Measurements from ENCODE around the gene AP5M1.
"Not testable (repeated sequence)": the region's sequence is repeated elsewhere in the genome, so short reads cannot be mapped to it uniquely, and the experiment has no call there.

AP5M1 gene

GRCh38 chr14:57326253-57326652 is 57.5 kb downstream of the AP5M1 start:
- no peaks in the 10 kb centered on the region for H3K4me1 ChIP-seq (ENCODE audit: control insufficient read depth, insufficient read depth, low read length)
- no peak overlapping the region for H3K9ac ChIP-seq (ENCODE audit: low read depth, low read length)
- H3K9me3 ChIP-seq (ENCODE audit: control insufficient read depth, insufficient read depth, low read length) = no peaks in the 10 kb centered on the region
- H3K36me3 ChIP-seq (ENCODE audit: control insufficient read depth, insufficient read depth, low read length) = no peaks in the 10 kb centered on the region
- H3K4me3 ChIP-seq (ENCODE audit: low read depth, low read length) = no peak overlapping the region
- no peaks in the 10 kb centered on the region for H3K27me3 ChIP-seq (ENCODE audit: control insufficient read depth, insufficient read depth, low read length)
- no peak overlapping the region for H3K27ac ChIP-seq (ENCODE audit: low read depth, low read length)

- Histone ChIP-seq H3K4me3 (ENCODE audit: low read depth, low read length) (no peak overlapping the region), H3K4me1 (ENCODE audit: control insufficient read depth, insufficient read depth, low read length) (no peaks in the 10 kb centered on the region), H3K36me3 (ENCODE audit: control insufficient read depth, insufficient read depth, low read length) (no peaks in the 10 kb centered on the region), H3K9me3 (ENCODE audit: control insufficient read depth, insufficient read depth, low read length) (no peaks in the 10 kb centered on the region), H3K27ac (ENCODE audit: low read depth, low read length) (no peak overlapping the region), H3K9ac (ENCODE audit: low read depth, low read length) (no peak overlapping the region), H3K27me3 (ENCODE audit: control insufficient read depth, insufficient read depth, low read length) (no peaks in the 10 kb centered on the region)
These were observed 61.1 kb downstream of the AP5M1 start for GRCh38 chr14:57329833-57330232.

- not testable (repeated sequence) for H3K4me1 ChIP-seq (ENCODE audit: control insufficient read depth, insufficient read depth, low read length); H3K4me3 ChIP-seq (ENCODE audit: low read depth, low read length); H3K36me3 ChIP-seq (ENCODE audit: control insufficient read depth, insufficient read depth, low read length); H3K9ac ChIP-seq (ENCODE audit: low read depth, low read length); H3K9me3 ChIP-seq (ENCODE audit: control insufficient read depth, insufficient read depth, low read length); H3K27ac ChIP-seq (ENCODE audit: low read depth, low read length); H3K27me3 ChIP-seq (ENCODE audit: control insufficient read depth, insufficient read depth, low read length)
These were observed 63.7 kb downstream of the AP5M1 start for GRCh38 chr14:57332475-57332874.

- H3K4me1 ChIP-seq (ENCODE audit: control insufficient read depth, insufficient read depth, low read length); H3K36me3 ChIP-seq (ENCODE audit: control insufficient read depth, insufficient read depth, low read length); H3K27ac ChIP-seq (ENCODE audit: low read depth, low read length); H3K4me3 ChIP-seq (ENCODE audit: low read depth, low read length); H3K9me3 ChIP-seq (ENCODE audit: control insufficient read depth, insufficient read depth, low read length); H3K9ac ChIP-seq (ENCODE audit: low read depth, low read length); H3K27me3 ChIP-seq (ENCODE audit: control insufficient read depth, insufficient read depth, low read length): not testable (repeated sequence)
These were observed 65.0 kb downstream of the AP5M1 start for GRCh38 chr14:57333726-57334125.

DNA sequence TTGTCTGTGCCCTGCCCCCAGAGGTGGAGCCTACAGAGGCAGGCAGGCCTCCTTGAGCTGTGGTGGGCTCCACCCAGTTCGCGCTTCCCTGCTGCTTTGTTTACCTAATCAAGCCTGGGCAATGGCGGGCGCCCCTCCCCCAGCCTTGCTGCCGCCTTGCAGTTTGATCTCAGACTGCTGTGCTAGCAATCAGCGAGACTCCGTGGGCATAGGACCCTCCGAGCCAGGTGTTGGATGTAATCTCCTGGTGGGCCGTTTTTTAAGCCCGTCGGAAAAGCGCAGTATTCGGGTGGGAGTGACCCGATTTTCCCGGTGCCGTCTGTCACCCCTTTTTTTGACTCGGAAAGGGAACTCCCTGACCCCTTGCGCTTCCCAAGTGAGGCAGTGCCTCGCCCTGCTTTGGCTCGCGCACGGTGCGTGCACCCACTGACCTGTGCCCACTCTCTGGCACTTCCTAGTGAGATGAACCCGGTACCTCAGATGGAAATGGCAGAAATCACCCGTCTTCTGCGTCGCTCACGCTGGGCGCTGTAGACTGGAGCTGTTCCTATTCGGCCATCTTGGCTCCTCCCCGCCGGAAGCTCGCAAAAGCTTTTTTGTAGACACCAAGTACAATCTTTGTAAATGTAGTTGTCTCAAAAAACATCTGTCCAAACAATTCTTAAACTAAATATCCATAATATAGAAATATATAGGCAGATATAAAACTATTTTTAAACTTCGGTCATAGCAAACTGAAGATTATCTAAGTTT is 75.0 kb downstream of the AP5M1 start:
- peak overlapping the region; percentile 6 for H3K27ac ChIP-seq (ENCODE audit: low read depth, low read length)
- not testable (repeated sequence) for H3K9ac ChIP-seq (ENCODE audit: low read depth, low read length)

DNA sequence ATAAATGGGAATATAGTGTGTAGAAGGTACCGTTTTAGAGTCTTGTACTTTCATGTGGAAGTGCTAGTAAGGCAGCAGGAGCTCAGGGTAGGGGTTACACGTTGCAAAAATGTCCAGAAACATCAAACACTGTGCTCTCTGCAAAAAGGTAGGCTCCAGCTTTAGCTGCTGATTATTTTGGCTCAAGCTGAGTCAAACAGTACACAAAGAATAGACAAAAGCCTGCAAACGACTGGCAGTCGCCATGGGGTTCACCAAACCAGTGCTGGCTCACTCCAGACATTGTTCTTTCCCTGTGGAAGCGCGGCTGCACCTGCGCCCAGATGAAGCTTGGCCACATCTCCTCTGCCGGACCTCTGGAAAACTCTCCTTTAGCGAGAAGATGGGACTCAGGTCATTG is 76.3 kb downstream of the AP5M1 start:
- no peaks in the 10 kb centered on the region for H3K4me1 ChIP-seq (ENCODE audit: control insufficient read depth, insufficient read depth, low read length)
- H3K27ac ChIP-seq (ENCODE audit: low read depth, low read length) = no peak overlapping the region
- H3K27me3 ChIP-seq (ENCODE audit: control insufficient read depth, insufficient read depth, low read length) = no peaks in the 10 kb centered on the region
- H3K9me3 ChIP-seq (ENCODE audit: control insufficient read depth, insufficient read depth, low read length) = 0 out of 2 replicates have a peak, but pooled peaks cover 3% of the 10 kb centered on the region
- H3K36me3 ChIP-seq (ENCODE audit: control insufficient read depth, insufficient read depth, low read length) = no peaks in the 10 kb centered on the region
- H3K4me3 ChIP-seq (ENCODE audit: low read depth, low read length) = no peak overlapping the region
- no peak overlapping the region for H3K9ac ChIP-seq (ENCODE audit: low read depth, low read length)

More for the DNA sequence above, 75.0 kb downstream of the AP5M1 start:
- H3K9me3 ChIP-seq (ENCODE audit: control insufficient read depth, insufficient read depth, low read length); H3K4me1 ChIP-seq (ENCODE audit: control insufficient read depth, insufficient read depth, low read length); H3K27me3 ChIP-seq (ENCODE audit: control insufficient read depth, insufficient read depth, low read length); H3K36me3 ChIP-seq (ENCODE audit: control insufficient read depth, insufficient read depth, low read length): not testable (repeated sequence)
- peak overlapping the region; percentile 45 for H3K4me3 ChIP-seq (ENCODE audit: low read depth, low read length)

GRCh38 chr14:57346741-57347140 is 78.0 kb downstream of the AP5M1 start:
- Histone ChIP-seq H3K4me1 (ENCODE audit: control insufficient read depth, insufficient read depth, low read length) (no peaks in the 10 kb centered on the region), H3K27me3 (ENCODE audit: control insufficient read depth, insufficient read depth, low read length) (no peaks in the 10 kb centered on the region), H3K4me3 (ENCODE audit: low read depth, low read length) (no peak overlapping the region), H3K27ac (ENCODE audit: low read depth, low read length) (no peak overlapping the region), H3K9ac (ENCODE audit: low read depth, low read length) (no peak overlapping the region), H3K36me3 (ENCODE audit: control insufficient read depth, insufficient read depth, low read length) (no peaks in the 10 kb centered on the region), H3K9me3 (ENCODE audit: control insufficient read depth, insufficient read depth, low read length) (0 out of 2 replicates have a peak, but pooled peaks cover 3% of the 10 kb centered on the region)

All from HUES48 (cell line).